ENCODE measurements around the gene SPX.

SPX gene, protein sequence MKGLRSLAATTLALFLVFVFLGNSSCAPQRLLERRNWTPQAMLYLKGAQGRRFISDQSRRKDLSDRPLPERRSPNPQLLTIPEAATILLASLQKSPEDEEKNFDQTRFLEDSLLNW

DNA sequence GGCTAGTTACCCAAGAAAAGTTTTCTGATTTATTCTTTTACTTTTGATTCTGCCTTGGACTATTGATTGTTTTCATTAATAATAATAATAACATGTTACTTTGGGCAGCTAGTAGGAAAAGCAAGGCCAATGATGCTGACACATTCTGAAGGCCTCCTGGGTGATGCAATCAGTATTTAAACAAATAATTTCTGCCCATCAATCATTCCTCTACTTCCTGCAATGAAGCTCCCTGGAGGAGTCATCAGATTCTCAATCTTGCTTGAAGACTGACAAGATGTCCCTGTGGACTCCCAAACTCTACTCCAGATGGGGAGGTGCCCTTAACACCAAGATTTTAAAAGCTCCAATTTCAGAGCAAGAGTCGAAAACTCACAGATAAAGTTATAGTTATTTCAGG is at the start of gene SPX:
Gene SPX (plus strand): TSS at position 244 of the 400 bp plus-strand sequence. CDS start 177 bp downstream, outside the sequence.
- ChIA-PET POLR2A (no interaction called here), CTCF (no interaction called here)
- no peak for DNase-seq (ENCODE audit: low read depth, low spot score)
- TF ChIP-seq, protein P1, sequence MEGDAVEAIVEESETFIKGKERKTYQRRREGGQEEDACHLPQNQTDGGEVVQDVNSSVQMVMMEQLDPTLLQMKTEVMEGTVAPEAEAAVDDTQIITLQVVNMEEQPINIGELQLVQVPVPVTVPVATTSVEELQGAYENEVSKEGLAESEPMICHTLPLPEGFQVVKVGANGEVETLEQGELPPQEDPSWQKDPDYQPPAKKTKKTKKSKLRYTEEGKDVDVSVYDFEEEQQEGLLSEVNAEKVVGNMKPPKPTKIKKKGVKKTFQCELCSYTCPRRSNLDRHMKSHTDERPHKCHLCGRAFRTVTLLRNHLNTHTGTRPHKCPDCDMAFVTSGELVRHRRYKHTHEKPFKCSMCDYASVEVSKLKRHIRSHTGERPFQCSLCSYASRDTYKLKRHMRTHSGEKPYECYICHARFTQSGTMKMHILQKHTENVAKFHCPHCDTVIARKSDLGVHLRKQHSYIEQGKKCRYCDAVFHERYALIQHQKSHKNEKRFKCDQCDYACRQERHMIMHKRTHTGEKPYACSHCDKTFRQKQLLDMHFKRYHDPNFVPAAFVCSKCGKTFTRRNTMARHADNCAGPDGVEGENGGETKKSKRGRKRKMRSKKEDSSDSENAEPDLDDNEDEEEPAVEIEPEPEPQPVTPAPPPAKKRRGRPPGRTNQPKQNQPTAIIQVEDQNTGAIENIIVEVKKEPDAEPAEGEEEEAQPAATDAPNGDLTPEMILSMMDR (IDR thresholded peaks at IDR 0.05; ENCODE audit: insufficient read depth, low read length, missing control alignments), result no peak
- no peak within 1 kb of the TSS for H3K4me3 ChIP-seq (ENCODE audit: low read depth, low read length)

GRCh38 chr12:21476949-21477348 is 49.1 kb upstream of the SPX start:
- DNase-seq (ENCODE audit: low read depth, low spot score), result peak; percentile 29
- TF ChIP-seq, protein P1 (IDR thresholded peaks at IDR 0.05; ENCODE audit: insufficient read depth, low read length, missing control alignments), result no peak
- ChIA-PET POLR2A (no interaction called here), CTCF (no interaction called here)
- no peak overlapping the region for H3K4me3 ChIP-seq (ENCODE audit: low read depth, low read length)

GRCh38 chr12:21478756-21479455 is 47.2 kb upstream of the SPX start:
- no peak overlapping the region for H3K4me3 ChIP-seq (ENCODE audit: low read depth, low read length)
- CTCF ChIA-PET, result no interaction called here
- TF ChIP-seq, protein P1 (IDR thresholded peaks at IDR 0.05; ENCODE audit: insufficient read depth, low read length, missing control alignments), result no peak
- POLR2A ChIA-PET, result no interaction called here
- no peak for DNase-seq (ENCODE audit: low read depth, low spot score)

DNA sequence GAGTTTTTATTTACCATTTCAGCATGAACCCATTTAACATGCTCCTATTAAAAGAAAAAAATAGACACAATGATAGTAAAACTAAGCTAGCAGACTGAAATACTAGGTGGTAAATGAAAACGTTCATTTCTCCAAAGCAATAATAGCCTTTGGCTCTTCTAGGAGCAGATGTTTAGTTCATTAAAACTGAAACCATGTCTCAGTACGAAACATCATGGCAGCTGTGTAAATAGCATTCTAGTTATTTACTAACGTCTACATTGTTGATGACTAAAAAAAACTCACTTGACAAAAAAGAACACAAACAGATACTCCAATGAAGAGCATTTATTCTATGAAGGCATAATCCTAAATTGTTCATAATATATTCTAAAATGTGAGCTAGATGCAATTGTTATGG is 42.6 kb upstream of the SPX start:
- ChIA-PET CTCF (interaction anchor here (1.3 kb wide), 1 partner anchor 9 kb away, joined by 4 read pairs; no protein-coding TSS in a partner anchor), POLR2A (no interaction called here)
- DNase-seq (ENCODE audit: low read depth, low spot score), result no peak
- no peak overlapping the region for H3K4me3 ChIP-seq (ENCODE audit: low read depth, low read length)
- TF ChIP-seq, protein P1 (IDR thresholded peaks at IDR 0.05; ENCODE audit: insufficient read depth, low read length, missing control alignments), result no peak

DNA sequence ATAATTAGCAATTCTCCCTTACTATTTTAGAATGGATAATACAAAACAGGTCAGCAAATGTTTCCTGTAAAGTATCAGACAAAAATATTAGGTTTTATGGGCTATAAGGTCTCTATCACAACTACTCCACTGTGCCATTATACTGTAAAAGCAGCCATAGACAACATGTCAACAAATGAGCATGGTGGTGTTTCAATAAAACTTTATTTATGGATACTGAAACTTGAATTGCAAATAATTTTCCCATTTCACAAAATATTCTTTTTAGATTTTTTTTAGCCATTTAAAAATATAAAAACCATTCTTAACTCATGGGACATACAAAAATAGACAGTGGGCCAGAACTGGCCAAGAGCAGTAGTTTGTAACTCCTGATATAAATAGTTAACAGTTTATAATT is 40.1 kb upstream of the SPX start:
- TF ChIP-seq, protein P1 (IDR thresholded peaks at IDR 0.05; ENCODE audit: insufficient read depth, low read length, missing control alignments), result no peak
- DNase-seq (ENCODE audit: low read depth, low spot score), result no peak
- ChIA-PET CTCF (no interaction called here), POLR2A (no interaction called here)
- H3K4me3 ChIP-seq (ENCODE audit: low read depth, low read length), result no peak overlapping the region

- ChIA-PET POLR2A (interaction anchor here (0.6 kb wide), 1 partner anchor 62 kb away, joined by 3 read pairs; the partner anchor contains the start of gene PYROXD1), CTCF (interaction anchor here (1.0 to 1.6 kb wide), 2 partner anchors 19 to 183 kb away, joined by 4 read pairs; no protein-coding TSS in a partner anchor)
- no peak for DNase-seq (ENCODE audit: low read depth, low spot score)
- peak overlapping the region; percentile 81 for H3K4me3 ChIP-seq (ENCODE audit: low read depth, low read length)
- TF ChIP-seq, protein P1 (IDR thresholded peaks at IDR 0.05; ENCODE audit: insufficient read depth, low read length, missing control alignments), result no peak
Observed at GRCh38 chr12:21499765-21500164, 26.3 kb upstream of the SPX start.
